BJ (cell line): Measurements from ENCODE around the gene TSSK2. TPM values are rescaled to one million over a fixed set of nuclear protein-coding genes. Genes with fewer than 3 reads are reported as not detected.

Experiments
- CTCF ChIA-PET: fragments of 350-600 bp; formaldehyde crosslinking; extraction: SDS; loops from one replicate; lab custom pipeline; 2021; ENCODE audit warnings: antibody characterized with exemption, inconsistent platforms; lab: Yijun Ruan, JAX
- POLR2A ChIA-PET: fragments of 300-600 bp; sonication (Branson Sonifier 250); formaldehyde crosslinking; extraction: SDS; loops from one replicate; lab custom pipeline; 2021; ENCODE audit warnings: antibody characterized with exemption; lab: Charles Lee
- DNase-seq: peaks from one replicate; pipeline ENCODE4 v3.0.0-alpha.2; 2011; ENCODE audit warnings: low read depth
- H3K27me3 ChIP-seq: 2 replicates; pipeline ENCODE4 v1.6.0; 2011; ENCODE audit warnings: low read length; ENCODE audit not compliant: control insufficient read depth, insufficient read depth
- H3K36me3 ChIP-seq: 2 replicates; pipeline ENCODE4 v1.5.1; 2011; ENCODE audit warnings: low read length; ENCODE audit not compliant: control insufficient read depth, insufficient read depth
- H3K4me3 ChIP-seq: 2 replicates; pipeline ENCODE4 v1.5.1; 2011; ENCODE audit warnings: low read depth, mild to moderate bottlenecking, control low read depth, low read length
- polyA plus RNA-seq: library from polyadenylated mRNA; depleted of rRNA; stranded (reverse); fragments of >200 nt; gene quantifications from 2 replicates; pipeline ENCODE4 v1.2.3, GENCODE V29; 2011
- TF ChIP-seq, protein P1 (sequence below): IDR thresholded peaks from 2 replicates; pipeline ENCODE4 v1.5.1; 2011; ENCODE audit warnings: low read depth, mild to moderate bottlenecking, control low read depth, inconsistent platforms, low read length, moderate library complexity; ENCODE audit not compliant: insufficient read depth

Gene TSSK2
- polyA plus RNA-seq, 1 experiment, result not detected

DNA sequence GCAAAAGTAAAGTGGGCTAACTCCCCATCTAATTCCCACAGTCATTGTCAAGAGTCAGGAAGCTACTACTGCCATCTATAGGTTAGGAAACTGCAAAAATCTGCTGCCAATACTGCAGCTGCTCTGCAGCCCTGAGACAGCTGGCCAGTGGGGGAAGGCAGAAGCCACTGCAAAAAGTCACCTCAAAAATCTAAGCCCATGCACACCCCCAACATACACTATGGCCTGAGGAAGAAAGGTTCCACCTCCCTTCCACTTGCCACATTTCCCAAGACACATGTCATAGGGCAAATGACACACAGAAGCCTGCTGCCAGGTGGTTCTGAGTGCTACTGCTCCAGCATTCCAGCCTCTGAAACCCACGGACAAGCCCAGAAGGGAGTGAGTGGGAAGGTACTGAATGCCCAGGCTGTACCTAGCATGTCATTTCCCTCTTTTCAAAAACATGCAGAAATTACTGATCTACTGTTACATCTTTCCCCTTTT lies 45.8 kb upstream of the TSSK2 start:
- DNase-seq, result no peak
- Histone ChIP-seq H3K27me3 (no peaks in the 10 kb centered on the region), H3K36me3 (peaks cover 7% of the 10 kb centered on the region), H3K4me3 (no peak overlapping the region)
- CTCF ChIA-PET, result interaction anchor here (0.9 to 2.0 kb wide), 2 partner anchors 12 to 13 kb away, joined by 4 to 6 read pairs; no protein-coding TSS in a partner anchor
- POLR2A ChIA-PET, result no interaction called here
- TF ChIP-seq, protein P1, sequence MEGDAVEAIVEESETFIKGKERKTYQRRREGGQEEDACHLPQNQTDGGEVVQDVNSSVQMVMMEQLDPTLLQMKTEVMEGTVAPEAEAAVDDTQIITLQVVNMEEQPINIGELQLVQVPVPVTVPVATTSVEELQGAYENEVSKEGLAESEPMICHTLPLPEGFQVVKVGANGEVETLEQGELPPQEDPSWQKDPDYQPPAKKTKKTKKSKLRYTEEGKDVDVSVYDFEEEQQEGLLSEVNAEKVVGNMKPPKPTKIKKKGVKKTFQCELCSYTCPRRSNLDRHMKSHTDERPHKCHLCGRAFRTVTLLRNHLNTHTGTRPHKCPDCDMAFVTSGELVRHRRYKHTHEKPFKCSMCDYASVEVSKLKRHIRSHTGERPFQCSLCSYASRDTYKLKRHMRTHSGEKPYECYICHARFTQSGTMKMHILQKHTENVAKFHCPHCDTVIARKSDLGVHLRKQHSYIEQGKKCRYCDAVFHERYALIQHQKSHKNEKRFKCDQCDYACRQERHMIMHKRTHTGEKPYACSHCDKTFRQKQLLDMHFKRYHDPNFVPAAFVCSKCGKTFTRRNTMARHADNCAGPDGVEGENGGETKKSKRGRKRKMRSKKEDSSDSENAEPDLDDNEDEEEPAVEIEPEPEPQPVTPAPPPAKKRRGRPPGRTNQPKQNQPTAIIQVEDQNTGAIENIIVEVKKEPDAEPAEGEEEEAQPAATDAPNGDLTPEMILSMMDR, result peak; percentile 52

DNA sequence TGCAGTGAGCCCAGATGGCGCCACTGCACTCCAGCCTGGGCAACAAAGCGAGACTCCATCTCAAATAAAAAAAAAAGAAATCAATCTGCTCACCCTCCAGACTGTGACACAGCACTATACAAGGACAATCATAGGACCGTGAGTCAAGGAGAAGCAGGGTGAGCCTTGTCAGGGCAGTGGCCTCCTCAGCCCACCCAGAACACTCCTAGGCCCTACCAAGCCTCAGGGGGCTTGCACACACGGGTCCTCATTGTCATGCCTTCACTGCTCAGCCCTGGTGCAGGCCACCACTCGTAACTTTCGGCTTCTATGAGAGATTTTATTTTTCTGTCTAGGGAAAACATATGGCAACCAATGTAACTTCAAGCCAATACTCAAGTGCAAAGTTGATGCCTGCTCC lies 44.7 kb upstream of the TSSK2 start:
- POLR2A ChIA-PET, result no interaction called here
- CTCF ChIA-PET, result interaction anchor here (2.0 kb wide), 1 partner anchor 12 kb away, joined by 4 read pairs; no protein-coding TSS in a partner anchor
- Histone ChIP-seq H3K36me3 (peaks cover 5% of the 10 kb centered on the region), H3K4me3 (no peak overlapping the region), H3K27me3 (no peaks in the 10 kb centered on the region)
- TF ChIP-seq, protein P1, result no peak
- no peak for DNase-seq

DNA sequence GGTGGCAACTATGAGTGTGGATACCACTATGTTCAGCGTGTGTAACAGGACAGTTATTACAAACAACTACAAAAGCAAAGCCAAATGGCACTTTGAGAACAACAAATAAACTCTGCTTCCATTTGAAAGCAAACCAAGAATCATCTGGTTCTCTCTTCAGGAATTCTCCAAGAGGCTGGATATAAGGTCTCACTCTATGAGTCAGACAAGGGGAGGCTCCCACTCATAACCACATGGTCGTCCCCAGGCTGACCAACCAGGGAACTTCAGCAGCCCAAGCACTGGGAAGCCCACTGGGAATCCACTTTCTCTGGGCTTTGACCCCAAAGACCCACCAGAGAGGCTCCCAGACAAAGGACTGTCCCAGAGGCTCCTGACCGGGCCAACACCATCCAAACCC lies 44.2 kb upstream of the TSSK2 start:
- Histone ChIP-seq H3K4me3 (no peak overlapping the region), H3K27me3 (no peaks in the 10 kb centered on the region), H3K36me3 (peaks cover 5% of the 10 kb centered on the region)
- TF ChIP-seq, protein P1, result no peak
- no peak for DNase-seq
- POLR2A ChIA-PET, result no interaction called here
- CTCF ChIA-PET, result no interaction called here

DNA sequence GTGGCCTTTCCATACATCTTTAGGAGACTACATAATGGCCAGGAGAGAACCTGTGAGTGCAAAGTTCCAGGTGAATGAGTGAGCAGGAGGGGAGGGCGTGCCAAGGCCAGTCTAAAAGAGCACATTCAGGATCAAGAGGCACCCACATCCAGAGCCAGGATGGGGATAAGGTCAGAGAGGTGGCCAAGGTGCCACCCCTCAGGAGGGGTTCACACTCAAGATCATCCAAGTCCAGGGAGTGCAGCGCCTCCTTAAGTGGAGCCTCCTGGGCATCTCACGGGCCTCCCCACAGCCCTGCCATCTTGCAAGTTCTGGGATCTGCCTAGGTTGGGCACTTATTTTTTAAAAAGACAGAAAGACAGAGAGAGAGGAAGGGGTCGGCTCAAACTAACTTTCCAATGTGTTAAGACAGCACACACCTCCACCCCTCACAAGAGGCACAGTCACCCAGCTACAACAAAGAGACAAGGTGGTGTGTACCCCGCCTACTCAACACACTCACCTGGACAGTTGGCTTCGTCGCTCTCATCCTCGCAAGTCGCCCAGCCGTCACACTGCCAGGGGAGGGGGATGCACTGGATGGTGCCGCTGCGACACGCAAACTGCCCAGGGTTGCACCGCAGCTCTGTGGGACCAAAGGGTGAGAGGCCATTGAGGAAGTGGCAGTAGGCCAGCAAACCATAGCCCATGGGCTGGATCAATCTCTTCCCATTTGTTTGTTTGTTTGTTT lies 42.1 kb upstream of the TSSK2 start:
- no peak overlapping the region for H3K4me3 ChIP-seq
- ChIA-PET CTCF (no interaction called here), POLR2A (no interaction called here)
- TF ChIP-seq, protein P1, result no peak
- DNase-seq, result no peak
- H3K36me3 ChIP-seq, result peaks cover 5% of the 10 kb centered on the region
- H3K27me3 ChIP-seq, result no peaks in the 10 kb centered on the region

DNA sequence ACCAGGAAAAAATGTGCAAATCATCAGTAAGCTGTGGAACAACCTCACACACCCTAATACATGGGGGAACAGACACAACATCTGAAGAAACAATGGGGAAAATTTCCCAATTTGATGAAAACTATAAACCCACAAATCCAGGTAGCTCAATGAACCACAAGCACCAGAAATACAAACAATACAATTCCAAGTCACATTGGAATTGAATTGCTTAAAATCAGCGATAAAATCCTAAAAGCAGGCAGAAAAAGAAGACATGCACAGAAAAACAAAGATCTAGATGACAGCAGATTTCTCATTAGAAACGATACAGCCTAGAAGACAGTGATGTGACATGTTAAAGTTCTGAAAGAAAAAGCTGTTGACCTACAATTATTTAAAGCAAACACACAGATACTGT lies 40.9 kb upstream of the TSSK2 start:
- ChIA-PET POLR2A (no interaction called here), CTCF (no interaction called here)
- TF ChIP-seq, protein P1, result no peak
- H3K27me3 ChIP-seq, result no peaks in the 10 kb centered on the region
- no peak for DNase-seq
- peaks cover 5% of the 10 kb centered on the region for H3K36me3 ChIP-seq
- no peak overlapping the region for H3K4me3 ChIP-seq
